NCI-H82 (cell line): ENCODE results near the gene ZNF630.
"Not testable (repeated sequence)": the region's sequence is repeated elsewhere in the genome, so short reads cannot be mapped to it uniquely, and the experiment has no call there.

Source experiments
- DNase-seq: peaks from one replicate; lab custom pipeline; 2025; lab: John Stamatoyannopoulos, UW

ZNF630 gene

DNA sequence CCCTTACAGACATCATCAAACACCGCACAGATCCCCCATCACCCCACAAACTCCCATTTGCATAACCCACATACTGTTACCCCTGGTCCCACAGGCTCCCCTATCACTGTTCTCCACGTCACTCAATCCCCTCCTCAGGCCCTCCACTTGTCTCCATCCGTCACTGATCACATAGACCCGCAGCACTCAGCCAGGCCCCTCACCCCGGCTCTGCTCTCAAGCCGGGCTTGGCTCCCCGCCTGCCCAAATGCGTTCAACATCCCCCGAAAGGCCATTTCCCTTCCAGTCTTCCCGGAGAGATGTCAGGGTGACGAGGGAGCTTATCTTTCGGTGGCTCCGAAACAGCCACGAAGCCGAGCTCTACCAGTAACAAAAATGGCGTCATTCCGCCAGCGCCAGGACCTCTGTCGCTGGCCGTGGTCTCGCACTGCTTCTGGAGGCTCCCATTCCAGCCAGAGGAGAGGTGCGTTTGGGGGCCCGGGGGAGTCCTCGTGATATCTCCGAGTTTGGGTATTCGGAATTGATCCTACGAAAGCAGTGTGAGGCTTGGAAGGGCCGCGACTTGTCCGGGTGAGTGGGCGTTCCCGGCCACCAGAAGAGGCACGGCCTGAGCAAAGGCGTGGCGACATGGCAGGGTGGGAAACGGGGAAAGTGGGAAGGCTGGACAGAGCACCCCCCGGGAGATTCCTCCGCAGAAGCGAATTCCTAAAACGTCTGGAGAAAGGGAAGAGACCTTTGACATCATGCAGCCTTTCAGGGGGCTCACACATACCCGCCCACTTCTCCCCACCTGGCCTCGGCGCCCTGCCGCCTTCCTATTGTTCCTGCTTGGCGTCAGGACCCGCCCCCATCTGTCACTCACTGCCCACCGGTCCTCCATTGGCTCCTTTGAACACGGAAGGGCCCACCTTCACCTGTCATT, at the start of gene ZNF630:
Gene ZNF630 (minus strand): TSS at position 577 of the 922 bp plus-strand sequence. CDS start 4,754 bp downstream, outside the sequence.
- DNase-seq, result peak; percentile 83

GRCh38 chrX:48107717-48108116, 36.3 kb upstream of the ZNF630 start:
- DNase-seq, result no peak

GRCh38 chrX:48102874-48103374, 31.5 kb upstream of the ZNF630 start:
- DNase-seq, result no peak

- DNase-seq, result no peak
These were observed 30.0 kb upstream of the ZNF630 start for GRCh38 chrX:48101443-48101842.

DNA sequence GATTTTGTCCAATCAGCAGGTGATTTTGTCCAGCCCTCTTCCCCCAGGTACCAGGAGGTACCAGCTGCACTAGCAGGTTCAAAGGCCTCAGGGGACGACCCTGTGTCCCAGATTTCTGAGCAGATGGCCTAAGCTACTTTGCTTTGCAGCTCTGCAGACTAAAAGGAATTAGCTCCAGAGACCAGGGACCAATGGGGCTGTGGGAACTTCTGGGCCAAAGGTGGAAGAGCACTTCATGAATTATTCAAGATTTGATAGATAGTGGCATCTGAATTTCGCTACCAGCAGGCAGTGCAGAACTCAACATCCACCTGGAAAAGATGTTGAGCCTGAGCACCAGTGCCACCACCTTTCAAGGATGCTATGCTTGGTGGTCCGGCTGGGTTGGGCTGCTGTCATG, 21.1 kb upstream of the ZNF630 start:
- peak; percentile 95 for DNase-seq

DNA sequence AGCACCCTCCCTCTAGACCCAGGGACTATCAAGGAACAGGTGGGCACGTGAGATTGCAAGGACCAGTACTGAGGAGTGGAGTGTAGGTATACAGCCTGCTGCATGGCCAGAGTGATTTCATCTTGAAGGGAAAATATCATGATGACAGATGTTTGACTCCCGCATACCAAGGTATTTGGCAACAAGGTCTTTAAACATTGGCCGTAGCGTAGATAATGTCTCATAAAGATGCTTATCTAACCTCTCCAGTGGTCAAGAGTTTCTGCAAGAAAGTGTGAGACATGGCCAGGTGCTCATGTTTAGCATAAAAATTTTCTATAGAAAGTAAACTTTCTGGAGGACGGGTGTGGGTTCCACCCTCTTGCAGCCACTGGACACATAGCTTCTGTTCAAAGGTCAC, 18.7 kb upstream of the ZNF630 start:
- no peak for DNase-seq

- DNase-seq, result no peak
These were observed 14.6 kb upstream of the ZNF630 start for GRCh38 chrX:48086082-48086481.

GRCh38 chrX:48083706-48084105, 12.3 kb upstream of the ZNF630 start:
- DNase-seq, result no peak

DNA sequence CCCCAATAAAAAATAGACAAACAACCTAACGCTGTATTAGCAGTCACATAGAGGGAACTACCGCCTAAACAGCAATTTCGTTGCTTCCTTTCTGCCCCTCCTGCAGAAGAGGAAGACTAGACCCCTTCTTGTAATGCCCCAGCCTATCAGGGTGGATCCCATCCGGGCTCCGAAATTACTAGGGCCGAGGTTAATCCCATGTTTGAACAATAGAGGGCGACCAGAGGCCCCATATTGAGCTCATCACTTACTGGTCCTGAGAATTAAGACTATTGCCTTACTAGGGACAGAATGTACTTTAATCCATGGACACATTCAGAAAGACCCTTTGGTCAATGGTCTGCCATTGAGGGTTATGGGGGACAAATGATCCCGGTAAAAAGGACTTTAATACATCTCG, 11.8 kb upstream of the ZNF630 start:
- DNase-seq, result peak; percentile 85

DNA sequence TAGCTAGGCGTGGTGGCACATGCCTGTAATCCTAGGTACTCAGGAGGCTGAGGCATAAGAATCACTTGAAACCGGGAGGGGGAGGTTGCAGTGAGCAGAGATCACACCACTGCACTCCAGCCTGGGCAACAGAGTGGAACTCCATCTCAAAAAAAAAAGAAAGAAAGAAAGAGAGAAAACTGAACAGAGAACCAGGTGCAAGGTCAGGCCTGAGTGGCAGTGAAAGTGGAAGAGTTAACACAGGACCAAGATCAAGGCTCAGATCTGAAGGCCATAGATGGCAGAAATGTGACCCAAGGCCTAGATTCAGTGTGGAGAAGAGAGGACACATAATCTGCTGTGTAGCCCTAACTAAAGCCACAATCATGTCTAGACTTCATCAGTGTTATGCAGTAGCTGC, 4.9 kb upstream of the ZNF630 start:
- DNase-seq, result no peak

- DNase-seq, result no peak
These were observed 656 bp upstream of the ZNF630 start for GRCh38 chrX:48071986-48072605.

DNA sequence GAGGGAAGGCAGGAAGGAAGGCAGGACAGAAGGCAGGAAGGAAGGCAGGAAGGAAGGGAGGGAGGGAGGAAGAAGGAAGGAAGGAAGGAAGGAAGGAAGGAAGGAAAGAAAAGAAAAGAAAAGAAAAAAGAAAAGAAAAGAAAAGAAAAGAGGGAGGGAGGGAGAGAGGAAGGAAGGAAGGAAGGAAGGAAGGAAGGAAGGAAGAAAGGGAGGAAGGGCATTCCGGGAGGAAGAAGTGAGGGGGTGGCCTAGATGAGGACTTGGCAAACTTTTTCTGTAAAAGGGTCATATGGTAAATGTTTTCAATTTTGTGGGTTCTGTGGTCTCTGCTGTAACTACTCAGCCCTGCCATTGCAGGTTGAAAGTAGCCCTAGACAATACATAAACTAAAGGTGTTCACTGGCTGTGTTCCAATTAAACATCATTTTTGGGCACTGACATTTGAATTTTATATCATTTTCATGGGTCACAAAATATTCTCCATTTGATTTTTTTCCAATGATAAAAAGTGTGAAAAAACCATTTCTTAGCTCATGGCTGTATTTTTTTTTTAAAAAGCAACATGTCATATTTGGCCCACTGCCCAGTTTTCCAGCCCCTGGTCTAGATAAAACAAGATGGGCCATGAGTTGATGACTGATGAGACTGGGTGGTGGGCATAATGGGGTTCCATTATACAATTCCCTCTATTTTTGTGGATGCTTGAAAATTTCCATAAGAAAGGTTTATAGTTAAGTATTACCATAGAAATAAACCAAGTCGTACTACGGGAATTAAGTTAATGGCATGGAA, 3.1 kb downstream of the ZNF630 start:
- no peak for DNase-seq

GRCh38 chrX:48064261-48064660, 7.2 kb downstream of the ZNF630 start:
- no peak for DNase-seq

DNA sequence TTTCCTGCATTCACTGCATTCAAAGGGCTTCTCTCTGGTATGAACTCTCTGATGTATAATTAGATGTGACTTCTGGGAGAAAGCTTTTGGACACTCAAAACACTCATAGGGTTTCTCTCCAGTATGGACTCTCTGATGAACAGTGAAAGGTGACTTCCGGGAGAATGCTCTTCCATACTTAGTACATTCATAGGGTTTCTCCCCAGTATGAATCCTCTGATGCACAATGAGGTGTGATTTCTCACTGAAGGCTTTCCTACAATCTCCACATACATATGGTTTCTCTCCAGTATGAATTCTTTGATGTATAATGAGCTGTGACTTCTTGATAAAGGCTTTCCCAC, 12.2 kb downstream of the ZNF630 start:
- DNase-seq, result no peak

- DNase-seq, result no peak
These were observed 12.7 kb downstream of the ZNF630 start for GRCh38 chrX:48058621-48059295.

GRCh38 chrX:48046846-48047245, 24.6 kb downstream of the ZNF630 start:
- DNase-seq, result no peak

- DNase-seq, result peak; percentile 18
These were observed 25.8 kb downstream of the ZNF630 start for GRCh38 chrX:48045410-48046311.

GRCh38 chrX:48043056-48043455, 28.4 kb downstream of the ZNF630 start:
- peak; percentile 3 for DNase-seq

- DNase-seq, result no peak
These were observed 35.5 kb downstream of the ZNF630 start for GRCh38 chrX:48035891-48036290.

DNA sequence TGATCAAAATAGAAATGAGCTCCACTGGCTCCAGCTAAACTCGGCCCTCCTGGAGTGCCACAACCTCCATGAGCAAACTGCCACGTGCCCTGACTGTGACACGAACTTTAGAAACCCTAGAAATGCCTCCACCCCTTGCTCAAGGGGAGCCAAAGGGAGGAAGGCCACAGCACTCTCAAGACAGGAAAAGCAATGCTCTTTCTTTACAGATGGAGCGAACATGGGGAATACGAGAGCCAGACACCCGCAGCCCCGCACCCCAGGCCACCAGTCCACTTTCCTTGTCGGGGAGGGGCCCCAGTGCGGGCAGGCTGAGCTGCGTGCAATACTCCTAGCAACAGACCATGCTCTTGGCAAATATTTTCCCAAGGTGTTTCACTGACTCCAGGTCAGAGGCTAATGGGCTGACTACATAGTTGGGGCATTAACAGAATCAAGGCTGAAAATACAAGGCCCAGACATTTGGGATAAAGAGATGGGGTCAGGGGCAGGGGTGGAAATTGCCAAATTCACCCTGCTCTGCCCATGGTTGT, 40.7 kb downstream of the ZNF630 start:
- DNase-seq, result not testable (repeated sequence)

GRCh38 chrX:48030237-48030636, 41.2 kb downstream of the ZNF630 start:
- no peak for DNase-seq
